ENCODE measurements around the gene PRIM2. TPM values are rescaled to one million over a fixed set of nuclear protein-coding genes. Genes with fewer than 3 reads are reported as not detected.

The PRIM2 gene
- polyA plus RNA-seq, 1 donor from 2014 or later = 10.0 TPM

- TF ChIP-seq EP300 (conservative IDR thresholded peaks at IDR 0.05; ENCODE audit: poor library complexity, severe bottlenecking) (no peak), RAD21 (conservative IDR thresholded peaks at IDR 0.05) (no peak), MXI1 (conservative IDR thresholded peaks at IDR 0.05; ENCODE audit: poor library complexity, severe bottlenecking) (no peak), REST (IDR thresholded peaks at IDR 0.05; ENCODE audit: borderline replicate concordance) (no peak), SMC3 (conservative IDR thresholded peaks at IDR 0.05; ENCODE audit: poor library complexity) (no peak), TAF1 (IDR thresholded peaks at IDR 0.05; ENCODE audit: low read depth) (no peak), POLR2AphosphoS5 (IDR thresholded peaks at IDR 0.05) (no peak), CTCF (IDR thresholded peaks at IDR 0.05; ENCODE audit: poor library complexity, severe bottlenecking) (no peak), EZH2 (IDR thresholded peaks at IDR 0.05; ENCODE audit: borderline replicate concordance, insufficient read depth, low read length, poor library complexity, severe bottlenecking) (no peak)
- Histone ChIP-seq H3K9me2 (ENCODE audit: insufficient read depth, low read length) (no peaks in the 10 kb centered on the region), H3F3A (ENCODE audit: insufficient read depth, low read length, poor library complexity, severe bottlenecking) (no peaks in the 10 kb centered on the region), H4K20me1 (ENCODE audit: insufficient read depth) (no peaks in the 10 kb centered on the region), H3K9me3 (ENCODE audit: low read length) (no peaks in the 10 kb centered on the region), H3K9ac (ENCODE audit: low read length) (no peak overlapping the region), H3K27ac (ENCODE audit: low read length) (no peak overlapping the region), H3K4me3 (ENCODE audit: low read length) (no peak overlapping the region), H3K36me3 (ENCODE audit: insufficient read depth, low read length) (no peaks in the 10 kb centered on the region), H3K27me3 (ENCODE audit: insufficient read depth, low read depth, low read length) (no peaks in the 10 kb centered on the region), H2AFZ (ENCODE audit: low read depth, low read length) (no peak overlapping the region), H3K79me2 (replicated peaks; ENCODE audit: insufficient read depth, low read length) (no peaks in the 10 kb centered on the region), H3K4me2 (ENCODE audit: low read length) (no peak overlapping the region)
Measured at GRCh38 chr6:57432157-57432556, 114.7 kb downstream of the PRIM2 start.

- H3K9me3 ChIP-seq (ENCODE audit: low read length) = no peaks in the 10 kb centered on the region
- H2AFZ ChIP-seq (ENCODE audit: low read depth, low read length) = no peak overlapping the region
- no peak overlapping the region for H3K4me2 ChIP-seq (ENCODE audit: low read length)
Measured at GRCh38 chr6:57432919-57433684, 115.7 kb downstream of the PRIM2 start.

More at GRCh38 chr6:57432919-57433684, 115.7 kb downstream of the PRIM2 start:
- Histone ChIP-seq H3K27ac (ENCODE audit: low read length) (no peak overlapping the region), H3K4me3 (ENCODE audit: low read length) (no peak overlapping the region), H4K20me1 (ENCODE audit: insufficient read depth) (no peaks in the 10 kb centered on the region), H3K79me2 (replicated peaks; ENCODE audit: insufficient read depth, low read length) (no peaks in the 10 kb centered on the region), H3K9me2 (ENCODE audit: insufficient read depth, low read length) (no peaks in the 10 kb centered on the region), H3K9ac (ENCODE audit: low read length) (no peak overlapping the region), H3K27me3 (ENCODE audit: insufficient read depth, low read depth, low read length) (no peaks in the 10 kb centered on the region), H3K36me3 (ENCODE audit: insufficient read depth, low read length) (no peaks in the 10 kb centered on the region), H3F3A (ENCODE audit: insufficient read depth, low read length, poor library complexity, severe bottlenecking) (no peaks in the 10 kb centered on the region)
- no peak for TF ChIP-seq CTCF (IDR thresholded peaks at IDR 0.05; ENCODE audit: poor library complexity, severe bottlenecking)
- no peak for TF ChIP-seq RAD21 (conservative IDR thresholded peaks at IDR 0.05)
- TF ChIP-seq TAF1 (IDR thresholded peaks at IDR 0.05; ENCODE audit: low read depth) = no peak
- TF ChIP-seq SMC3 (conservative IDR thresholded peaks at IDR 0.05; ENCODE audit: poor library complexity) = no peak
- no peak for TF ChIP-seq REST (IDR thresholded peaks at IDR 0.05; ENCODE audit: borderline replicate concordance)
- TF ChIP-seq EZH2 (IDR thresholded peaks at IDR 0.05; ENCODE audit: borderline replicate concordance, insufficient read depth, low read length, poor library complexity, severe bottlenecking) = no peak
- no peak for TF ChIP-seq EP300 (conservative IDR thresholded peaks at IDR 0.05; ENCODE audit: poor library complexity, severe bottlenecking)
- TF ChIP-seq MXI1 (conservative IDR thresholded peaks at IDR 0.05; ENCODE audit: poor library complexity, severe bottlenecking) = no peak
- no peak for TF ChIP-seq POLR2AphosphoS5 (IDR thresholded peaks at IDR 0.05)

Data from neural cell (in vitro differentiated cells).